HL-60 (cell line): Measurements from ENCODE around the gene UST.

Experiments
- DNase-seq, 2 experiments: peaks; one replicate each; pipeline ENCODE4 v3.0.0-alpha.2; 2010 to 2020; ENCODE audit warnings: low read depth in 1 of 2, low spot score in 1 of 2
- H3K27ac ChIP-seq: fragments of 250-450 bp; sonication (Bioruptor Pico); replicated peaks from 2 replicates; pipeline ENCODE4 v1.5.1; 2020; ENCODE audit warnings: mild to moderate bottlenecking, moderate library complexity
- H3K27me3 ChIP-seq: fragments of 250-450 bp; sonication (Bioruptor Pico); 2 replicates; pipeline ENCODE4 v1.5.1; 2021; ENCODE audit warnings: mild to moderate bottlenecking, moderate library complexity; ENCODE audit not compliant: insufficient read depth, poor library complexity, severe bottlenecking
- H3K4me3 ChIP-seq: replicated peaks from 2 replicates; pipeline ENCODE4 v1.5.1; 2011; ENCODE audit warnings: mild to moderate bottlenecking, control low read depth, low read length; ENCODE audit not compliant: insufficient read depth
- GABPA ChIP-seq: IDR thresholded peaks from 2 replicates; pipeline ENCODE4 v1.6.1; 2012; ENCODE audit warnings: low read depth
- POLR2AphosphoS5 ChIP-seq: IDR thresholded peaks from 2 replicates; pipeline ENCODE4 v1.6.1; 2012; ENCODE audit warnings: low read depth
- SPI1 ChIP-seq: IDR thresholded peaks from 2 replicates; pipeline ENCODE4 v1.6.1; 2012; ENCODE audit warnings: low read depth, mild to moderate bottlenecking, borderline replicate concordance
- TF ChIP-seq, protein P1 (sequence below): IDR thresholded peaks from 2 replicates; pipeline ENCODE4 v1.6.1; 2012; ENCODE audit warnings: low read depth; ENCODE audit not compliant: insufficient replicate concordance
- TF ChIP-seq, protein P2 (sequence below): IDR thresholded peaks from one replicate; pipeline ENCODE4 v1.5.1; 2011; ENCODE audit warnings: low read length, control low read depth, inconsistent platforms; ENCODE audit not compliant: insufficient read depth

UST gene

GRCh38 chr6:148700741-148701311 lies 46.0 kb upstream of the UST start:
- no peak for DNase-seq
- no peaks in the 10 kb centered on the region for H3K27me3 ChIP-seq
- H3K27ac ChIP-seq, result no peak overlapping the region
- TF ChIP-seq SPI1, result no peak
- no peak for TF ChIP-seq GABPA
- TF ChIP-seq, protein P1, sequence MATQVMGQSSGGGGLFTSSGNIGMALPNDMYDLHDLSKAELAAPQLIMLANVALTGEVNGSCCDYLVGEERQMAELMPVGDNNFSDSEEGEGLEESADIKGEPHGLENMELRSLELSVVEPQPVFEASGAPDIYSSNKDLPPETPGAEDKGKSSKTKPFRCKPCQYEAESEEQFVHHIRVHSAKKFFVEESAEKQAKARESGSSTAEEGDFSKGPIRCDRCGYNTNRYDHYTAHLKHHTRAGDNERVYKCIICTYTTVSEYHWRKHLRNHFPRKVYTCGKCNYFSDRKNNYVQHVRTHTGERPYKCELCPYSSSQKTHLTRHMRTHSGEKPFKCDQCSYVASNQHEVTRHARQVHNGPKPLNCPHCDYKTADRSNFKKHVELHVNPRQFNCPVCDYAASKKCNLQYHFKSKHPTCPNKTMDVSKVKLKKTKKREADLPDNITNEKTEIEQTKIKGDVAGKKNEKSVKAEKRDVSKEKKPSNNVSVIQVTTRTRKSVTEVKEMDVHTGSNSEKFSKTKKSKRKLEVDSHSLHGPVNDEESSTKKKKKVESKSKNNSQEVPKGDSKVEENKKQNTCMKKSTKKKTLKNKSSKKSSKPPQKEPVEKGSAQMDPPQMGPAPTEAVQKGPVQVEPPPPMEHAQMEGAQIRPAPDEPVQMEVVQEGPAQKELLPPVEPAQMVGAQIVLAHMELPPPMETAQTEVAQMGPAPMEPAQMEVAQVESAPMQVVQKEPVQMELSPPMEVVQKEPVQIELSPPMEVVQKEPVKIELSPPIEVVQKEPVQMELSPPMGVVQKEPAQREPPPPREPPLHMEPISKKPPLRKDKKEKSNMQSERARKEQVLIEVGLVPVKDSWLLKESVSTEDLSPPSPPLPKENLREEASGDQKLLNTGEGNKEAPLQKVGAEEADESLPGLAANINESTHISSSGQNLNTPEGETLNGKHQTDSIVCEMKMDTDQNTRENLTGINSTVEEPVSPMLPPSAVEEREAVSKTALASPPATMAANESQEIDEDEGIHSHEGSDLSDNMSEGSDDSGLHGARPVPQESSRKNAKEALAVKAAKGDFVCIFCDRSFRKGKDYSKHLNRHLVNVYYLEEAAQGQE, result no peak
- TF ChIP-seq POLR2AphosphoS5, result no peak
- TF ChIP-seq, protein P2, sequence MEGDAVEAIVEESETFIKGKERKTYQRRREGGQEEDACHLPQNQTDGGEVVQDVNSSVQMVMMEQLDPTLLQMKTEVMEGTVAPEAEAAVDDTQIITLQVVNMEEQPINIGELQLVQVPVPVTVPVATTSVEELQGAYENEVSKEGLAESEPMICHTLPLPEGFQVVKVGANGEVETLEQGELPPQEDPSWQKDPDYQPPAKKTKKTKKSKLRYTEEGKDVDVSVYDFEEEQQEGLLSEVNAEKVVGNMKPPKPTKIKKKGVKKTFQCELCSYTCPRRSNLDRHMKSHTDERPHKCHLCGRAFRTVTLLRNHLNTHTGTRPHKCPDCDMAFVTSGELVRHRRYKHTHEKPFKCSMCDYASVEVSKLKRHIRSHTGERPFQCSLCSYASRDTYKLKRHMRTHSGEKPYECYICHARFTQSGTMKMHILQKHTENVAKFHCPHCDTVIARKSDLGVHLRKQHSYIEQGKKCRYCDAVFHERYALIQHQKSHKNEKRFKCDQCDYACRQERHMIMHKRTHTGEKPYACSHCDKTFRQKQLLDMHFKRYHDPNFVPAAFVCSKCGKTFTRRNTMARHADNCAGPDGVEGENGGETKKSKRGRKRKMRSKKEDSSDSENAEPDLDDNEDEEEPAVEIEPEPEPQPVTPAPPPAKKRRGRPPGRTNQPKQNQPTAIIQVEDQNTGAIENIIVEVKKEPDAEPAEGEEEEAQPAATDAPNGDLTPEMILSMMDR, result no peak
- peak overlapping the region; percentile 9; the same call in 1 of the 2 replicates for H3K4me3 ChIP-seq

- TF ChIP-seq GABPA (no peak), POLR2AphosphoS5 (no peak), SPI1 (no peak)
- TF ChIP-seq, protein P2, result no peak
- TF ChIP-seq, protein P1, result no peak
- Histone ChIP-seq H3K27ac (no peak overlapping the region), H3K4me3 (no peak overlapping the region), H3K27me3 (no peaks in the 10 kb centered on the region)
- DNase-seq, result no peak
These were observed 45.5 kb upstream of the UST start for GRCh38 chr6:148701375-148701774.

GRCh38 chr6:148703900-148704299 lies 42.9 kb upstream of the UST start:
- no peak for TF ChIP-seq POLR2AphosphoS5
- H3K27me3 ChIP-seq, result no peaks in the 10 kb centered on the region
- no peak overlapping the region for H3K4me3 ChIP-seq
- H3K27ac ChIP-seq, result no peak overlapping the region
- DNase-seq, result no peak

GRCh38 chr6:148704400-148705246 lies 42.2 kb upstream of the UST start:
- no peak for DNase-seq
- no peak for TF ChIP-seq POLR2AphosphoS5
- no peak for TF ChIP-seq SPI1
- Histone ChIP-seq H3K27me3 (no peaks in the 10 kb centered on the region), H3K27ac (no peak overlapping the region), H3K4me3 (no peak overlapping the region)
